GM12878 (cell line): Measurements from ENCODE around the gene VTI1A. TPM values are rescaled to one million over a fixed set of nuclear protein-coding genes. Genes with fewer than 3 reads are reported as not detected.

Experiments used
- ATAC-seq: fragments of 200-7000 bp; cut with Tn5 transposase; 3 replicates; pipeline ENCODE4 v1.9.1; 2020; ENCODE audit warnings: mild to moderate bottlenecking, moderate library complexity
- BruUV-seq: library from RNA; stranded (reverse); fragments of 400-500 nt; replicated peaks from 2 replicates; lab custom pipeline; 2021; lab: Mats Ljungman, UMichigan
- CTCF ChIA-PET: fragments of 300-600 bp; sonication (Branson Sonifier 250); formaldehyde crosslinking; extraction: SDS; loops from one replicate; lab custom pipeline; 2021; ENCODE audit warnings: inconsistent platforms; lab: Yijun Ruan, JAX
- POLR2A ChIA-PET: fragments of 350-600 bp; formaldehyde crosslinking; extraction: SDS; loops from one replicate; lab custom pipeline; 2021; ENCODE audit warnings: inconsistent platforms; lab: Charles Lee
- RAD21 ChIA-PET: fragments of 300-600 bp; sonication (Branson Sonifier 250); formaldehyde crosslinking; loops from one replicate; lab custom pipeline; 2023; ENCODE audit warnings: antibody characterized with exemption; ENCODE audit not compliant: unreplicated experiment; lab: Charles Lee
- SMC1A ChIA-PET: fragments of 300-600 bp; sonication (Branson Sonifier 250); formaldehyde crosslinking; loops from one replicate; lab custom pipeline; 2023; ENCODE audit not compliant: unreplicated experiment, uncharacterized antibody; lab: Charles Lee
- DNase-seq: peaks from one replicate; pipeline ENCODE4 v3.0.0-alpha.2; 2011; ENCODE audit warnings: low read depth, low spot score
- FAIRE-seq: peaks from 3 replicates; lab custom pipeline; 2011; peaks lifted over from hg19 to GRCh38; lab: Jason Lieb, UNC
- H2AFZ ChIP-seq: 2 replicates; pipeline ENCODE4 v1.6.0; 2011; ENCODE audit warnings: low read depth, low read length, control low read depth; ENCODE audit not compliant: control insufficient read depth
- H3K27ac ChIP-seq: 2 replicates; pipeline ENCODE4 v1.5.1; 2011; ENCODE audit warnings: control low read depth; ENCODE audit not compliant: control insufficient read depth, insufficient read depth
- H3K27me3 ChIP-seq, 2 experiments: replicated peaks in 1 of 2; 2 replicates each; pipeline versions ENCODE4 v1.6.0 to v1.6.1; 2011; ENCODE audit warnings: low read length in 1 of 2; ENCODE audit not compliant: control insufficient read depth in 2 of 2, insufficient read depth in 2 of 2
- H3K36me3 ChIP-seq, 2 experiments: 2 replicates each; pipeline ENCODE4 v1.5.1; 2011; ENCODE audit warnings: low read length in 1 of 2; ENCODE audit not compliant: control insufficient read depth in 2 of 2, insufficient read depth in 2 of 2
- H3K4me1 ChIP-seq: 2 replicates; pipeline ENCODE4 v1.6.1; 2011; ENCODE audit warnings: mild to moderate bottlenecking, low read length, moderate library complexity, mixed read lengths; ENCODE audit not compliant: control insufficient read depth, insufficient read depth
- H3K4me2 ChIP-seq: 2 replicates; pipeline ENCODE4 v1.6.0; 2011; ENCODE audit warnings: control low read depth; ENCODE audit not compliant: control insufficient read depth, insufficient read depth
- H3K4me3 ChIP-seq: fragments of 200-600 bp; sonication (generic); 2 replicates; pipeline ENCODE4 v1.5.1; 2016
- H3K79me2 ChIP-seq: 2 replicates; pipeline ENCODE4 v1.6.0; 2011; ENCODE audit warnings: low read length; ENCODE audit not compliant: control insufficient read depth, insufficient read depth
- H3K9ac ChIP-seq: 2 replicates; pipeline ENCODE4 v1.8.0; 2011; ENCODE audit warnings: low read length, control low read depth, mixed read lengths; ENCODE audit not compliant: control insufficient read depth, insufficient read depth
- H3K9me3 ChIP-seq: replicated peaks from 3 replicates; pipeline ENCODE4 v1.5.1; 2011; ENCODE audit warnings: mild to moderate bottlenecking, low read length; ENCODE audit not compliant: control insufficient read depth, insufficient read depth
- H4K20me1 ChIP-seq: 2 replicates; pipeline ENCODE4 v1.6.0; 2011; ENCODE audit not compliant: control insufficient read depth, insufficient read depth
- ATF7 ChIP-seq: fragments of 450-650 bp; IDR thresholded peaks from 2 replicates; pipeline ENCODE4 v1.6.1; 2016; ENCODE audit warnings: low read depth, mild to moderate bottlenecking
- BACH1 ChIP-seq: fragments of 450-650 bp; IDR thresholded peaks from 2 replicates; pipeline ENCODE4 v1.6.1; 2017; ENCODE audit warnings: mild to moderate bottlenecking, borderline replicate concordance
- BCL11A ChIP-seq: IDR thresholded peaks from 2 replicates; pipeline ENCODE4 v1.6.1; 2011; ENCODE audit warnings: low read depth, low read length
- CBFB ChIP-seq: IDR thresholded peaks from 2 replicates; pipeline ENCODE4 v1.6.1; 2016; ENCODE audit warnings: antibody characterized with exemption, low read depth
- CUX1 ChIP-seq: IDR thresholded peaks from 2 replicates; pipeline ENCODE4 v1.6.1; 2012; ENCODE audit warnings: improper control_type of control experiment, low read depth, low read length; ENCODE audit not compliant: insufficient replicate concordance
- FOS ChIP-seq: IDR thresholded peaks from 3 replicates; pipeline ENCODE4 v1.6.1; 2011; ENCODE audit warnings: borderline replicate concordance; ENCODE audit not compliant: insufficient read length; ENCODE audit errors: extremely low read depth
- IKZF1 ChIP-seq: fragments of 450-650 bp; conservative IDR thresholded peaks from 2 replicates; pipeline ENCODE4 v1.6.1; 2017; ENCODE audit warnings: antibody characterized with exemption, mild to moderate bottlenecking
- IRF4 ChIP-seq: IDR thresholded peaks from 2 replicates; pipeline ENCODE4 v1.6.1; 2011; ENCODE audit warnings: low read depth, low read length
- MTA3 ChIP-seq: IDR thresholded peaks from 2 replicates; pipeline ENCODE4 v1.6.1; 2012; ENCODE audit warnings: low read length, inconsistent platforms, borderline replicate concordance
- SIX5 ChIP-seq: IDR thresholded peaks from 2 replicates; pipeline ENCODE4 v1.6.1; 2011; ENCODE audit warnings: mild to moderate bottlenecking, low read depth, low read length, moderate library complexity; ENCODE audit not compliant: severe bottlenecking
- YY1 ChIP-seq: IDR thresholded peaks from 2 replicates; pipeline ENCODE4 v1.6.1; 2011; ENCODE audit warnings: low read depth, mild to moderate bottlenecking, low read length
- ZNF622 ChIP-seq: fragments of 450-650 bp; IDR thresholded peaks from 2 replicates; pipeline ENCODE4 v1.6.1; 2017; ENCODE audit warnings: mild to moderate bottlenecking, inconsistent platforms
- WGBS: methylation state at CpG from one replicate; pipeline ENCODE4 v1.1.6; 2016; ENCODE audit warnings: low lambda C conversion rate; ENCODE audit not compliant: insufficient replicate concordance, insufficient coverage; ENCODE audit errors: missing lambda C conversion rate; 5-methylcytosine and 5-hydroxymethylcytosine counted together
- in situ Hi-C: fragments of 300-500 bp; cut with MboI; formaldehyde crosslinking; loops from 9 replicates; pipeline ENCODE4 v1.14.3; 2018; ENCODE audit warnings: mixed read lengths
- intact Hi-C: fragments of 100-400 bp; cut with micrococcal nuclease; formaldehyde crosslinking; loops from one replicate; pipeline ENCODE4 v1.14.2; 2022; ENCODE audit not compliant: unreplicated experiment
- polyA plus RNA-seq, 11 experiments: library from polyadenylated mRNA; depleted of rRNA in 4 of 11; unstranded in 6 of 11; stranded (reverse) in 5 of 11; fragments of >200 nt; fragmentation: Nextera tagmentation in 4 of 11; fragmentation: Illumina TruSeq in 1 of 11; extraction: Ambion mirVana in 4 of 11; extraction: Trizol in 1 of 11; gene quantifications; 1 replicate in 1 of 11; 2 replicates in 10 of 11; pipeline versions ENCODE4 v1.2.1 to v1.2.3, GENCODE V29; 2011 to 2016; ENCODE audit warnings: inconsistent platforms in 2 of 11, missing spikeins in 2 of 11, low read depth in 1 of 11
- total RNA-seq, 4 experiments: library from RNA; depleted of rRNA in 3 of 4; stranded (reverse); fragments of >200 nt in 3 of 4; fragmentation: Illumina TruSeq in 1 of 4; extraction: Trizol in 1 of 4; gene quantifications; 2 replicates each; pipeline versions ENCODE4 v1.2.1 to v1.2.3, GENCODE V29; 2013 to 2021
- TF ChIP-seq, protein P1 (sequence below): IDR thresholded peaks from 2 replicates; pipeline ENCODE4 v1.6.1; 2011; ENCODE audit warnings: low read depth, mild to moderate bottlenecking, low read length, moderate library complexity, borderline replicate concordance; ENCODE audit errors: extremely low read depth
- TF ChIP-seq, protein P2 (sequence below): IDR thresholded peaks from 2 replicates; pipeline ENCODE4 v1.6.1; 2012; ENCODE audit warnings: low read depth, low read length, improper control_type of control experiment
- TF ChIP-seq, protein P3 (sequence below): fragments of 450-650 bp; IDR thresholded peaks from 2 replicates; pipeline ENCODE4 v1.6.1; 2018; ENCODE audit warnings: borderline replicate concordance, mild to moderate bottlenecking; ENCODE audit not compliant: partially characterized antibody

Gene VTI1A
- total and polyA plus RNA-seq, 10 of the 15 experiments (the other 5 are each of a cell fraction or from before 2014, with no cell fraction given): 12.4 to 43.2 (median 27.5) TPM

DNA sequence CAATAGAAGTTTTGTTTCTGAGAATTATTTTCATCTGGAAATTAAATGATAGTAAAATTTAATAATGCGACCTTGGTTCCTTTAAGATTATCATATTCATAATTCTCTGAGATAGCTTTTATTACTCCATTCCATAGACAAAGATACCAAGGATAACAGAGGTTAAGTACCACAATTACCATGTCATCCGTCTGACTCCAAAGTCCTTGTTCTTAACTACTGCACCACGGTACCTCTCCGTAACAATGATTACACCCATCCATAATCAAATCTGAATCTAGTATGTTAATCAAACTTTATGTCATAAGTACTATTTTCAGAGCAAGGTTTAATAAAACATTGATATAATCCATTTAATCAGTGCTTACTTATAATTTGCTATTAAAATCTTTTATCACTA, 8.7 kb upstream of the VTI1A start (continued):
- no peak for TF ChIP-seq SIX5

DNA sequence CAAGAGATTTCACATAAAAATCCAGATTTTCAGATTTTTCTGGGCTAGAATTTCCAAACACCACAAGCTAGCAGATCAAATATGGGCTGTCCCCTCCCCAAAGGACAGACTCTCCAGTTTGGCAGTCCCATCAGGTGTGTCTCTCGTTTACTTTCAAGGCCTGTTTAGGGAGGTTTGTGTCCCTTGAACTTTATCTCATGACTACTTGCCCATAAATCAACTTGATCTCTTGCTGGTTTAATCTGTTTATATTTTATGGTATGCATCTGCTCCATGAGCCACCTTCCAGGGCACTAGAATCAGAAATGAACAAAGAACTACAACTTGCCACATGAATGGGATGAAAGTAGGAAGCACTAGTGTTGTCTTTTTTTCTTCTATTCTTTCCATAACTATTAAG, 5.5 kb upstream of the VTI1A start:
- ChIA-PET CTCF (interaction anchor here (1.3 to 2.9 kb wide), 5 partner anchors 10 to 35 kb away, joined by 3 to 9 read pairs (median 3); no protein-coding TSS in a partner anchor), RAD21 (no interaction called here)
- WGBS: 100% methylated on average over 1 of the region's 1 CpG
- TF ChIP-seq YY1: no peak
- no peak for TF ChIP-seq ZNF622
- TF ChIP-seq, protein P1, sequence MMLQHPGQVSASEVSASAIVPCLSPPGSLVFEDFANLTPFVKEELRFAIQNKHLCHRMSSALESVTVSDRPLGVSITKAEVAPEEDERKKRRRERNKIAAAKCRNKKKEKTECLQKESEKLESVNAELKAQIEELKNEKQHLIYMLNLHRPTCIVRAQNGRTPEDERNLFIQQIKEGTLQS: no peak
- TF ChIP-seq IRF4: no peak
- no peak for TF ChIP-seq CBFB
- TF ChIP-seq IKZF1: no peak
- TF ChIP-seq MTA3: no peak
- no peak for TF ChIP-seq BCL11A
- TF ChIP-seq, protein P2, sequence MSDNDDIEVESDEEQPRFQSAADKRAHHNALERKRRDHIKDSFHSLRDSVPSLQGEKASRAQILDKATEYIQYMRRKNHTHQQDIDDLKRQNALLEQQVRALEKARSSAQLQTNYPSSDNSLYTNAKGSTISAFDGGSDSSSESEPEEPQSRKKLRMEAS: no peak
- no peak for TF ChIP-seq ATF7
- no peak for TF ChIP-seq BACH1
- no peak for TF ChIP-seq FOS
- TF ChIP-seq, protein P3, sequence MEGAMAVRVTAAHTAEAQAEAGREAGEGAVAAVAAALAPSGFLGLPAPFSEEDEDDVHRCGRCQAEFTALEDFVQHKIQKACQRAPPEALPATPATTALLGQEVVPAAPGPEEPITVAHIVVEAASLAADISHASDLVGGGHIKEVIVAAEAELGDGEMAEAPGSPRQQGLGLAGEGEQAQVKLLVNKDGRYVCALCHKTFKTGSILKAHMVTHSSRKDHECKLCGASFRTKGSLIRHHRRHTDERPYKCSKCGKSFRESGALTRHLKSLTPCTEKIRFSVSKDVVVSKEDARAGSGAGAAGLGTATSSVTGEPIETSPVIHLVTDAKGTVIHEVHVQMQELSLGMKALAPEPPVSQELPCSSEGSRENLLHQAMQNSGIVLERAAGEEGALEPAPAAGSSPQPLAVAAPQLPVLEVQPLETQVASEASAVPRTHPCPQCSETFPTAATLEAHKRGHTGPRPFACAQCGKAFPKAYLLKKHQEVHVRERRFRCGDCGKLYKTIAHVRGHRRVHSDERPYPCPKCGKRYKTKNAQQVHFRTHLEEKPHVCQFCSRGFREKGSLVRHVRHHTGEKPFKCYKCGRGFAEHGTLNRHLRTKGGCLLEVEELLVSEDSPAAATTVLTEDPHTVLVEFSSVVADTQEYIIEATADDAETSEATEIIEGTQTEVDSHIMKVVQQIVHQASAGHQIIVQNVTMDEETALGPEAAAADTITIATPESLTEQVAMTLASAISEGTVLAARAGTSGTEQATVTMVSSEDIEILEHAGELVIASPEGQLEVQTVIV: no peak
- TF ChIP-seq CUX1: no peak

More for the DNA sequence above, 5.5 kb upstream of the VTI1A start:
- ChIA-PET SMC1A (interaction anchor here (1.1 kb wide), 1 partner anchor 65 kb away, joined by 3 read pairs; no protein-coding TSS in a partner anchor), POLR2A (no interaction called here)
- H3K4me1 ChIP-seq: peaks cover 3% of the 10 kb centered on the region
- ATAC-seq (no peak), DNase-seq (no peak), FAIRE-seq (no peak)
- BruUV-seq: no TSS peak
- H3K4me3 ChIP-seq: no peak overlapping the region
- no peak overlapping the region for H3K9ac ChIP-seq
- H2AFZ ChIP-seq: no peak overlapping the region
- no peaks in the 10 kb centered on the region for H3K27me3 ChIP-seq
- in situ Hi-C loops: no loop called here
- intact Hi-C loops: no loop called here
- peaks cover 24% of the 10 kb centered on the region for H3K79me2 ChIP-seq
- H3K4me2 ChIP-seq: no peak overlapping the region
- no peak overlapping the region for H3K27ac ChIP-seq
- peaks cover 0 to 22% of the 10 kb centered on the region in 2 experiments for H3K36me3 ChIP-seq
- H4K20me1 ChIP-seq: no peaks in the 10 kb centered on the region
- no peaks in the 10 kb centered on the region for H3K9me3 ChIP-seq
